Stomach (tissue), 9 donors: ENCODE measurements around the gene TREX2. TPM values are rescaled to one million over a fixed set of nuclear protein-coding genes. Genes with fewer than 3 reads are reported as not detected.

Experiments
- DNase-seq, 2 donors: peaks; one replicate each; pipeline versions ENCODE4 v3.0.0 to v3.0.0-alpha.2; 2013 to 2019
- H3K27ac ChIP-seq, 5 donors: fragments of 200-600 bp in 4 of 5; sonication (generic) in 4 of 5; one replicate each; pipeline ENCODE4 v1.5.1; 2013 to 2019; ENCODE audit warnings: mild to moderate bottlenecking in 1 of 5, moderate library complexity in 1 of 5
- H3K27me3 ChIP-seq, 3 donors: fragments of 200-600 bp; sonication (generic); one replicate each; pipeline ENCODE4 v1.5.1; 2017 to 2019; ENCODE audit warnings: mixed run types in 1 of 3
- H3K36me3 ChIP-seq, 4 donors: fragments of 200-600 bp; sonication (generic); 1 replicate in 3 of 4; 2 replicates in 1 of 4; pipeline ENCODE4 v1.5.1; 2016 to 2019
- H3K4me1 ChIP-seq, 4 donors: fragments of 200-600 bp; sonication (generic); one replicate each; pipeline ENCODE4 v1.5.1; 2016 to 2019
- H3K4me3 ChIP-seq, 4 donors: fragments of 200-600 bp; sonication (generic) in 3 of 4; one replicate each; pipeline ENCODE4 v1.5.1; 2016 to 2019; ENCODE audit warnings: mild to moderate bottlenecking in 1 of 4
- H3K9me3 ChIP-seq, 4 donors: fragments of 200-600 bp; sonication (generic); one replicate each; pipeline ENCODE4 v1.5.1; 2016 to 2019
- CTCF ChIP-seq, 7 experiments: fragments of 450-650 bp in 4 of 7; fragments of 200-600 bp in 3 of 7; sonication (generic) in 3 of 7; IDR thresholded peaks; one replicate each; pipeline ENCODE4 v1.5.1; 2016 to 2019; ENCODE audit warnings: antibody characterized with exemption in 7 of 7, control low read depth in 2 of 7, mild to moderate bottlenecking in 1 of 7
- EP300 ChIP-seq: sonication (generic); formaldehyde crosslinking; IDR thresholded peaks from one replicate; pipeline ENCODE4 v1.6.1; 2017; ENCODE audit warnings: antibody characterized with exemption
- POLR2A ChIP-seq, 4 donors: fragments of 450-650 bp; IDR thresholded peaks; one replicate each; pipeline ENCODE4 v1.6.1; 2016; ENCODE audit warnings: antibody characterized with exemption in 4 of 4, control low read depth in 2 of 4, mild to moderate bottlenecking in 1 of 4, moderate library complexity in 1 of 4
- POLR2AphosphoS5 ChIP-seq, 3 donors: sonication (generic); formaldehyde crosslinking; IDR thresholded peaks; one replicate each; pipeline ENCODE4 v1.6.1; 2016; ENCODE audit warnings: antibody characterized with exemption in 3 of 3
- WGBS, 5 donors: extraction: QIAGEN DNeasy Blood & Tissue Kit in 3 of 5; methylation state at CpG; one replicate each; pipeline versions ENCODE4 v1.1.5 to v1.1.7; 2013 to 2018; 5-methylcytosine and 5-hydroxymethylcytosine counted together
- intact Hi-C: fragments of 100-400 bp; cut with DNase I; formaldehyde crosslinking; loops from one replicate; pipeline ENCODE4 v1.15.1; 2023; ENCODE audit warnings: low total_unique reads
- polyA plus RNA-seq, 3 donors: library from polyadenylated mRNA; stranded (reverse); fragments of 200-250 nt; gene quantifications; one replicate each; pipeline ENCODE4 v1.2.3, GENCODE V29; 2013
- total RNA-seq, 5 donors: library from RNA; depleted of rRNA; stranded (reverse); fragments of >200 nt; gene quantifications; one replicate each; pipeline versions ENCODE4 v1.1.0 to v1.2.3, GENCODE V29; 2014 to 2016
- donor health status: healthy with polysubstance abuse.
- donor health status: Bipolar disorder and iron deficiency.
- donor health status: healthy.

TREX2 gene
- total and polyA plus RNA-seq, 8 donors: 0.62 to 13.3 (median 2.2) TPM; not detected in 3

GRCh38 chrX:153491351-153491914 is 45.6 kb upstream of the TREX2 start:
- H3K9me3 ChIP-seq: no peaks in the 10 kb centered on the region
- peak overlapping the region in 1 of 5 donors; percentile 4 for H3K27ac ChIP-seq

GRCh38 chrX:153490217-153490930 is 44.5 kb upstream of the TREX2 start:
- peaks cover 8 to 28% (median 16%) of the 10 kb centered on the region in 4 donors for H3K4me1 ChIP-seq
- DNase-seq: no peak

More at GRCh38 chrX:153491351-153491914, 45.6 kb upstream of the TREX2 start:
- H3K27me3 ChIP-seq: peaks cover 3 to 23% (median 21%) of the 10 kb centered on the region in 3 donors
- no peak overlapping the region for H3K4me3 ChIP-seq
- intact Hi-C loops: no loop called here
- DNase-seq: no peak
- H3K36me3 ChIP-seq: no peaks in the 10 kb centered on the region
- WGBS, 5 donors: 57 to 84% (median 70%) methylated on average over 4 to 10 of the region's 10 CpGs
- TF ChIP-seq CTCF (IDR thresholded peaks at IDR 0.05) (no peak), POLR2A (IDR thresholded peaks at IDR 0.05) (no peak), POLR2AphosphoS5 (IDR thresholded peaks at IDR 0.05) (no peak), EP300 (no peak)
- H3K4me1 ChIP-seq: peaks cover 8 to 28% (median 17%) of the 10 kb centered on the region in 4 donors

GRCh38 chrX:153488231-153488914 is 42.5 kb upstream of the TREX2 start:
- peaks cover 0 to 10% (median 3%) of the 10 kb centered on the region in 3 donors for H3K27me3 ChIP-seq
- intact Hi-C loops: no loop called here
- no peaks in the 10 kb centered on the region for H3K36me3 ChIP-seq
- no peak for TF ChIP-seq POLR2A (IDR thresholded peaks at IDR 0.05)
- TF ChIP-seq POLR2AphosphoS5 (IDR thresholded peaks at IDR 0.05): no peak
- no peak for TF ChIP-seq CTCF (IDR thresholded peaks at IDR 0.05)
- peak overlapping the region in 3 of 5 donors; percentile 8 to 51 (median 28) for H3K27ac ChIP-seq
- peak; percentile 44 to 73 for DNase-seq
- peaks cover 8 to 19% (median 13%) of the 10 kb centered on the region in 4 donors for H3K4me1 ChIP-seq
- no peak overlapping the region for H3K4me3 ChIP-seq
- 17 to 49% (median 37%) methylated on average over 8 to 26 of the region's 27 CpGs for WGBS, 5 donors
- no peaks in the 10 kb centered on the region for H3K9me3 ChIP-seq

More at GRCh38 chrX:153490217-153490930, 44.5 kb upstream of the TREX2 start:
- Histone ChIP-seq H3K9me3 (no peaks in the 10 kb centered on the region), H3K27ac (no peak overlapping the region), H3K36me3 (no peaks in the 10 kb centered on the region), H3K27me3 (peaks cover 3 to 13% (median 10%) of the 10 kb centered on the region in 3 donors), H3K4me3 (no peak overlapping the region)
- TF ChIP-seq POLR2A (IDR thresholded peaks at IDR 0.05) (no peak), EP300 (no peak)
- 85 to 100% (median 91%) methylated on average over 1 to 20 of the region's 20 CpGs for WGBS, 5 donors
- intact Hi-C loops: no loop called here

GRCh38 chrX:153487590-153488071 is 41.8 kb upstream of the TREX2 start:
- intact Hi-C loops: no loop called here
- WGBS, 5 donors: 18 to 64% (median 53%) methylated on average over 4 to 11 of the region's 11 CpGs
- TF ChIP-seq POLR2AphosphoS5 (IDR thresholded peaks at IDR 0.05): no peak
- no peak for TF ChIP-seq POLR2A (IDR thresholded peaks at IDR 0.05)
- no peak for TF ChIP-seq EP300
- TF ChIP-seq CTCF (IDR thresholded peaks at IDR 0.05): no peak
- peaks cover 8 to 19% (median 13%) of the 10 kb centered on the region in 4 donors for H3K4me1 ChIP-seq
- no peak overlapping the region for H3K4me3 ChIP-seq
- no peaks in the 10 kb centered on the region for H3K36me3 ChIP-seq
- DNase-seq: no peak
- H3K27ac ChIP-seq: peak overlapping the region in 2 of 5 donors; percentile 8 to 51
- H3K27me3 ChIP-seq: peaks cover 0 to 10% (median 1%) of the 10 kb centered on the region in 3 donors
- H3K9me3 ChIP-seq: no peaks in the 10 kb centered on the region
